Stimulated activated CD4-positive, alpha-beta T cell treated with anti-CD3 and anti-CD28 coated beads, Interleukin-1b, Interleukin-23, amount 100 ng/mL, for 4 hours (primary cell): ENCODE measurements around the gene CTSC.

Experiments used
- DNase-seq, 2 donors: peaks; one replicate each; pipeline ENCODE4 v3.0.0-alpha.2; 2020; ENCODE audit warnings: low read depth in 2 of 2

The CTSC gene

GRCh38 chr11:88337181-88337986, at the start of gene CTSC:
CTSC (minus strand) TSS chr11:88337736; CDS start chr11:88337672, 64 bp downstream.
- peak; percentile 85 to 86 for DNase-seq

GRCh38 chr11:88384669-88385005, 47.1 kb upstream of the CTSC start:
- DNase-seq: no peak

- no peak for DNase-seq
Measured at GRCh38 chr11:88384004-88384668, 46.6 kb upstream of the CTSC start.

- DNase-seq: no peak
Measured at GRCh38 chr11:88383447-88383846, 45.9 kb upstream of the CTSC start.

- no peak for DNase-seq
Measured at GRCh38 chr11:88379130-88379529, 41.6 kb upstream of the CTSC start.

- DNase-seq: no peak
Measured at GRCh38 chr11:88378422-88379066, 41.0 kb upstream of the CTSC start.

- no peak for DNase-seq
Measured at GRCh38 chr11:88377646-88378045, 40.1 kb upstream of the CTSC start.

- DNase-seq: no peak
Measured at GRCh38 chr11:88377144-88377543, 39.6 kb upstream of the CTSC start.

- no peak for DNase-seq
Measured at GRCh38 chr11:88375927-88376470, 38.5 kb upstream of the CTSC start.

GRCh38 chr11:88370782-88371181, 33.2 kb upstream of the CTSC start:
- no peak for DNase-seq

- DNase-seq: no peak
Measured at GRCh38 chr11:88367310-88367709, 29.8 kb upstream of the CTSC start.

GRCh38 chr11:88363648-88364065, 26.1 kb upstream of the CTSC start:
- no peak for DNase-seq

GRCh38 chr11:88363004-88363403, 25.5 kb upstream of the CTSC start:
- DNase-seq: no peak

- no peak for DNase-seq
Measured at GRCh38 chr11:88360141-88360540, 22.6 kb upstream of the CTSC start.

- no peak for DNase-seq
Measured at GRCh38 chr11:88359541-88359940, 22.0 kb upstream of the CTSC start.

GRCh38 chr11:88359114-88359513, 21.6 kb upstream of the CTSC start:
- no peak for DNase-seq

- DNase-seq: no peak
Measured at GRCh38 chr11:88358040-88358431, 20.5 kb upstream of the CTSC start.

GRCh38 chr11:88357323-88358039, 19.9 kb upstream of the CTSC start:
- DNase-seq: no peak

GRCh38 chr11:88355887-88356286, 18.4 kb upstream of the CTSC start:
- no peak for DNase-seq

GRCh38 chr11:88354912-88355311, 17.4 kb upstream of the CTSC start:
- DNase-seq: no peak

- no peak for DNase-seq
Measured at GRCh38 chr11:88353835-88354496, 16.4 kb upstream of the CTSC start.
